H9 (cell line): ENCODE measurements around the gene WDR7. TPM values are rescaled to one million over a fixed set of nuclear protein-coding genes. Genes with fewer than 3 reads are reported as not detected.

ENCODE experiments used
- DNase-seq: peaks from one replicate; pipeline ENCODE4 v3.0.0-alpha.2; 2017
- H2AFZ ChIP-seq: one replicate; pipeline ENCODE4 v1.6.1; 2013; ENCODE audit warnings: mild to moderate bottlenecking, low read length, control low read depth, moderate library complexity
- H2AK5ac ChIP-seq: 2 replicates; pipeline ENCODE4 v1.6.1; 2013; ENCODE audit warnings: low read length, control low read depth, mixed read lengths; ENCODE audit not compliant: insufficient read length
- H2BK120ac ChIP-seq: one replicate; pipeline ENCODE4 v1.6.1; 2013; ENCODE audit warnings: low read depth, mild to moderate bottlenecking, low read length, control low read depth, inconsistent platforms; ENCODE audit not compliant: poor library complexity, severe bottlenecking
- H2BK12ac ChIP-seq: 2 replicates; pipeline ENCODE4 v1.6.1; 2013; ENCODE audit warnings: low read length, control low read depth, mixed read lengths, low read depth; ENCODE audit not compliant: insufficient read length
- H2BK15ac ChIP-seq: 2 replicates; pipeline ENCODE4 v1.6.1; 2013; ENCODE audit warnings: low read depth, low read length, control low read depth
- H2BK20ac ChIP-seq: one replicate; pipeline ENCODE4 v1.6.1; 2013; ENCODE audit warnings: low read depth, mild to moderate bottlenecking, low read length, control low read depth, inconsistent platforms; ENCODE audit not compliant: poor library complexity, severe bottlenecking
- H2BK5ac ChIP-seq: 2 replicates; pipeline ENCODE4 v1.6.1; 2013; ENCODE audit warnings: low read length, control low read depth, mixed read lengths; ENCODE audit not compliant: insufficient read length
- H3K14ac ChIP-seq: 2 replicates; pipeline ENCODE4 v1.6.1; 2013; ENCODE audit warnings: low read length, control low read depth; ENCODE audit not compliant: insufficient read depth
- H3K18ac ChIP-seq: 2 replicates; pipeline ENCODE4 v1.6.1; 2013; ENCODE audit warnings: low read depth, mild to moderate bottlenecking, mixed read lengths, low read length, control low read depth; ENCODE audit not compliant: insufficient read length
- H3K23ac ChIP-seq: 2 replicates; pipeline ENCODE4 v1.6.1; 2013; ENCODE audit warnings: low read length, control low read depth, mixed read lengths, low read depth; ENCODE audit not compliant: insufficient read length
- H3K23me2 ChIP-seq: 2 replicates; pipeline ENCODE4 v1.6.1; 2013; ENCODE audit warnings: low read depth, mild to moderate bottlenecking, mixed read lengths, low read length, control low read depth; ENCODE audit not compliant: insufficient read length, poor library complexity, severe bottlenecking
- H3K27ac ChIP-seq: 2 replicates; pipeline ENCODE4 v1.5.1; 2013; ENCODE audit warnings: low read length, control low read depth, mixed read lengths, low read depth; ENCODE audit not compliant: insufficient read length
- H3K27me3 ChIP-seq: 2 replicates; pipeline ENCODE4 v1.6.1; 2013; ENCODE audit warnings: low read length, control low read depth, inconsistent platforms; ENCODE audit not compliant: insufficient read depth
- H3K4ac ChIP-seq: 2 replicates; pipeline ENCODE4 v1.6.1; 2013; ENCODE audit warnings: low read depth, mild to moderate bottlenecking, control low read depth, inconsistent platforms, low read length, moderate library complexity
- H3K4me1 ChIP-seq: 2 replicates; pipeline ENCODE4 v1.6.1; 2013; ENCODE audit warnings: low read length, control low read depth, inconsistent platforms; ENCODE audit not compliant: insufficient read depth
- H3K4me2 ChIP-seq: 2 replicates; pipeline ENCODE4 v1.6.1; 2013; ENCODE audit warnings: low read length, control low read depth, mixed read lengths; ENCODE audit not compliant: insufficient read length, insufficient read depth
- H3K56ac ChIP-seq: 2 replicates; pipeline ENCODE4 v1.6.1; 2013; ENCODE audit warnings: low read depth, mild to moderate bottlenecking, mixed read lengths, low read length, control low read depth; ENCODE audit not compliant: insufficient read length
- H3K79me1 ChIP-seq: 2 replicates; pipeline ENCODE4 v1.6.1; 2013; ENCODE audit warnings: low read depth, mild to moderate bottlenecking, moderate library complexity, low read length, control low read depth, inconsistent platforms; ENCODE audit not compliant: insufficient read depth, poor library complexity, severe bottlenecking
- H3K79me2 ChIP-seq: 2 replicates; pipeline ENCODE4 v1.6.1; 2013; ENCODE audit warnings: low read length, control low read depth, inconsistent platforms; ENCODE audit not compliant: insufficient read depth
- H3K9ac ChIP-seq: 2 replicates; pipeline ENCODE4 v1.6.1; 2013; ENCODE audit warnings: low read length, control low read depth, mixed read lengths; ENCODE audit not compliant: insufficient read length; ENCODE audit errors: extremely low read depth
- H3K9me3 ChIP-seq: one replicate; pipeline ENCODE4 v1.6.1; 2013; ENCODE audit warnings: low read depth, low read length, inconsistent platforms; ENCODE audit not compliant: control insufficient read depth
- H3T11ph ChIP-seq: one replicate; pipeline ENCODE4 v1.6.1; 2013; ENCODE audit warnings: mild to moderate bottlenecking, low read length, control low read depth, inconsistent platforms
- H4K20me1 ChIP-seq: one replicate; pipeline ENCODE4 v1.6.1; 2013; ENCODE audit not compliant: control insufficient read depth, insufficient read length, insufficient read depth
- H4K5ac ChIP-seq: 2 replicates; pipeline ENCODE4 v1.6.1; 2013; ENCODE audit warnings: low read depth, mild to moderate bottlenecking, mixed read lengths, low read length, control low read depth; ENCODE audit not compliant: insufficient read length
- H4K8ac ChIP-seq: replicated peaks from 2 replicates; pipeline ENCODE4 v1.6.1; 2013; ENCODE audit warnings: low read length, control low read depth, mixed read lengths, low read depth; ENCODE audit not compliant: insufficient read length
- H4K91ac ChIP-seq: 2 replicates; pipeline ENCODE4 v1.6.1; 2013; ENCODE audit warnings: low read depth, mild to moderate bottlenecking, moderate library complexity, mixed read lengths, low read length, control low read depth; ENCODE audit not compliant: insufficient read length
- H3K27ac Mint-ChIP-seq, 3 experiments: 2 replicates in 2 of 3; 3 replicates in 1 of 3; pipeline ENCODE4 v1.8.0; 2020 to 2021; ENCODE audit warnings: mixed read lengths in 3 of 3, mild to moderate bottlenecking in 1 of 3, moderate library complexity in 1 of 3
- H3K27me3 Mint-ChIP-seq: 2 replicates; pipeline ENCODE4 v1.8.0; 2021; ENCODE audit warnings: low read depth, mild to moderate bottlenecking, moderate library complexity, mixed read lengths
- H3K36me3 Mint-ChIP-seq, 3 experiments: 2 replicates in 2 of 3; 3 replicates in 1 of 3; pipeline ENCODE4 v1.8.0; 2020 to 2021; ENCODE audit warnings: low read depth in 3 of 3, mixed read lengths in 3 of 3; ENCODE audit not compliant: insufficient read depth in 1 of 3
- H3K4me1 Mint-ChIP-seq, 2 experiments: 2 replicates each; pipeline ENCODE4 v1.8.0; 2020; ENCODE audit warnings: mixed read lengths in 2 of 2
- H3K4me3 Mint-ChIP-seq, 2 experiments: 2 replicates in 1 of 2; 3 replicates in 1 of 2; pipeline ENCODE4 v1.8.0; 2020 to 2021; ENCODE audit warnings: mild to moderate bottlenecking in 2 of 2, mixed read lengths in 2 of 2, moderate library complexity in 1 of 2
- H3K9me3 Mint-ChIP-seq, 2 experiments: 2 replicates in 1 of 2; 3 replicates in 1 of 2; pipeline ENCODE4 v1.8.0; 2020; ENCODE audit warnings: mild to moderate bottlenecking in 2 of 2, mixed read lengths in 2 of 2, moderate library complexity in 1 of 2
- CTCF ChIP-seq: fragments of 200-600 bp; sonication (generic); conservative IDR thresholded peaks from 3 replicates; pipeline ENCODE4 v1.8.0; 2021; ENCODE audit warnings: antibody characterized with exemption, mild to moderate bottlenecking
- WGBS: extraction: QIAGEN DNeasy Blood & Tissue Kit; methylation state at CpG from one replicate; pipeline ENCODE4 v1.1.7; 2013; ENCODE audit warnings: missing lambda C conversion rate, low lambda C conversion rate, mixed read lengths; ENCODE audit not compliant: insufficient read length; ENCODE audit errors: extremely low coverage; 5-methylcytosine and 5-hydroxymethylcytosine counted together
- total RNA-seq: library from RNA; stranded (reverse); gene quantifications from 2 replicates; pipeline ENCODE4 v1.2.1, GENCODE V29; 2021

Gene WDR7
- total RNA-seq, 1 experiment from 2014 or later, result 14.8 TPM

GRCh38 chr18:57048859-57049258 is 397.7 kb downstream of the WDR7 start:
- H2BK120ac ChIP-seq, result no peak overlapping the region
- H3K23ac ChIP-seq, result no peak overlapping the region
- no peak overlapping the region for H2BK5ac ChIP-seq
- no peaks in the 10 kb centered on the region for H3K27me3 ChIP-seq
- DNase-seq, result no peak
- no peaks in the 10 kb centered on the region for H3K9me3 ChIP-seq
- H3T11ph ChIP-seq, result no peak overlapping the region
- no peaks in the 10 kb centered on the region for H3K23me2 ChIP-seq
- Mint-ChIP-seq H3K9me3 (peaks cover 7 to 14% of the 10 kb centered on the region in 2 experiments), H3K4me3 (no peak overlapping the region), H3K27ac (no peak overlapping the region), H3K27me3 (peaks cover 2% of the 10 kb centered on the region), H3K36me3 (peaks cover 2 to 10% (median 3%) of the 10 kb centered on the region in 3 experiments; a peak in 4 of 7 replicates), H3K4me1 (peaks cover 7 to 8% of the 10 kb centered on the region in 2 experiments)
- no peak overlapping the region for H3K4ac ChIP-seq
- no peak for TF ChIP-seq CTCF
- H4K8ac ChIP-seq, result no peak overlapping the region
- H3K4me2 ChIP-seq, result no peak overlapping the region
- no peak overlapping the region for H3K56ac ChIP-seq
- no peak overlapping the region for H2AK5ac ChIP-seq
- no peak overlapping the region for H3K14ac ChIP-seq
- no peak overlapping the region for H3K18ac ChIP-seq
- no peak overlapping the region for H2BK20ac ChIP-seq
- no peaks in the 10 kb centered on the region for H3K4me1 ChIP-seq
- no peak overlapping the region for H2BK12ac ChIP-seq
- H4K91ac ChIP-seq, result no peak overlapping the region
- H3K79me2 ChIP-seq, result no peaks in the 10 kb centered on the region
- no peaks in the 10 kb centered on the region for H3K79me1 ChIP-seq
- H2BK15ac ChIP-seq, result no peak overlapping the region
- no peak overlapping the region for H3K9ac ChIP-seq
- no peak overlapping the region for H3K27ac ChIP-seq
- H4K20me1 ChIP-seq, result no peaks in the 10 kb centered on the region
- no peak overlapping the region for H2AFZ ChIP-seq
- H4K5ac ChIP-seq, result no peak overlapping the region
- WGBS, result no CpG with 5 or more reads among the region's 9 CpGs
